A549 (cell line): ENCODE data around the gene SRRM4.

Source experiments
- CEBPB ChIP-seq, 2 experiments: fragments of >200 bp in 1 of 2; sonication (Bioruptor Twin) in 1 of 2; formaldehyde crosslinking in 1 of 2; IDR thresholded peaks; 2 replicates each; pipeline ENCODE4 v1.6.1; 2012 to 2016
- CTCF ChIP-seq: fragments of >200 bp; sonication (Bioruptor Twin); formaldehyde crosslinking; IDR thresholded peaks from 3 replicates; pipeline ENCODE4 v1.5.1; 2016
- EHMT2 ChIP-seq: fragments of 200-600 bp; sonication (generic); IDR thresholded peaks from 2 replicates; pipeline ENCODE4 v1.6.1; 2016; ENCODE audit warnings: antibody characterized with exemption, low read depth, mild to moderate bottlenecking, moderate library complexity
- FOSB ChIP-seq: fragments of 250-450 bp; sonication (Bioruptor Pico); IDR thresholded peaks from 2 replicates; pipeline ENCODE4 v1.5.0; 2020; ENCODE audit warnings: mild to moderate bottlenecking, moderate library complexity
- HDAC2 ChIP-seq: fragments of 200-600 bp; sonication (generic); IDR thresholded peaks from 2 replicates; pipeline ENCODE4 v1.6.1; 2016
- PHF8 ChIP-seq: fragments of 200-600 bp; sonication (generic); IDR thresholded peaks from 2 replicates; pipeline ENCODE4 v1.6.1; 2016; ENCODE audit warnings: low read depth, mild to moderate bottlenecking, antibody characterized with exemption, moderate library complexity, borderline replicate concordance
- POLR2A ChIP-seq: IDR thresholded peaks from 2 replicates; pipeline ENCODE4 v1.6.1; 2012; ENCODE audit warnings: mild to moderate bottlenecking, low read length
- TFCP2L1 ChIP-seq: fragments of 250-450 bp; sonication (Bioruptor Pico); IDR thresholded peaks from 2 replicates; pipeline ENCODE4 v1.5.0; 2021; ENCODE audit warnings: mild to moderate bottlenecking
- TP53 ChIP-seq: fragments of 250-450 bp; sonication (Bioruptor Pico); IDR thresholded peaks from 2 replicates; pipeline ENCODE4 v1.5.0; 2021; ENCODE audit warnings: mild to moderate bottlenecking, moderate library complexity
- ZFP36 ChIP-seq: fragments of 450-650 bp; IDR thresholded peaks from 2 replicates; pipeline ENCODE4 v1.6.1; 2014; ENCODE audit warnings: borderline replicate concordance; ENCODE audit not compliant: partially characterized antibody
- TF ChIP-seq, protein P1 (sequence below): fragments of 200-600 bp; sonication (generic); IDR thresholded peaks from 2 replicates; pipeline ENCODE4 v1.6.1; 2016; ENCODE audit warnings: antibody characterized with exemption, mild to moderate bottlenecking, moderate library complexity
- TF ChIP-seq, protein P2 (sequence below): fragments of 450-650 bp; IDR thresholded peaks from 2 replicates; pipeline ENCODE4 v1.6.1; 2014; ENCODE audit warnings: antibody characterized with exemption
- TF ChIP-seq, protein P3 (sequence below): fragments of 250-450 bp; sonication (Bioruptor Pico); IDR thresholded peaks from 2 replicates; pipeline ENCODE4 v1.5.0; 2020; ENCODE audit warnings: low read depth, mild to moderate bottlenecking, moderate library complexity
- TF ChIP-seq, protein P4 (sequence below): IDR thresholded peaks from 2 replicates; pipeline ENCODE4 v1.6.1; 2012

DNA sequence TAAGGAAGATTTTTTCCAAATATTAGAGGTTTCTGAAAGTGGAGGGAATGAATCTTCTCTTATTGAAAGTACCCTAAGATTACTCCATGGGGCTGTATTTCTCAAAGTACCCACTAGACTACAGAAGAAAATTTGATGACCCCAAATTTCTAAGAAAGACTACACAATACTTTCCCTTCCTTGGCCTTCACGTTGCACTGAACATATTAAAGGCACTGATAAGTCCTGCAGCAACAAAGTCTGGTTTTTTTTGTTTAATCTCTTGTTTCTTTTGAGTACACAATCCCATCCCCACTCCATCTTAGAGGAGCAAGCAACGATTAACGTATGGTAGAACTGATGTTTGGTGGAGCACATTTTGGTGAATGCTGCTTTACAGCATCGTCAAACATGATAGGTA lies 70.1 kb downstream of the SRRM4 start:
- TF ChIP-seq, protein P1, sequence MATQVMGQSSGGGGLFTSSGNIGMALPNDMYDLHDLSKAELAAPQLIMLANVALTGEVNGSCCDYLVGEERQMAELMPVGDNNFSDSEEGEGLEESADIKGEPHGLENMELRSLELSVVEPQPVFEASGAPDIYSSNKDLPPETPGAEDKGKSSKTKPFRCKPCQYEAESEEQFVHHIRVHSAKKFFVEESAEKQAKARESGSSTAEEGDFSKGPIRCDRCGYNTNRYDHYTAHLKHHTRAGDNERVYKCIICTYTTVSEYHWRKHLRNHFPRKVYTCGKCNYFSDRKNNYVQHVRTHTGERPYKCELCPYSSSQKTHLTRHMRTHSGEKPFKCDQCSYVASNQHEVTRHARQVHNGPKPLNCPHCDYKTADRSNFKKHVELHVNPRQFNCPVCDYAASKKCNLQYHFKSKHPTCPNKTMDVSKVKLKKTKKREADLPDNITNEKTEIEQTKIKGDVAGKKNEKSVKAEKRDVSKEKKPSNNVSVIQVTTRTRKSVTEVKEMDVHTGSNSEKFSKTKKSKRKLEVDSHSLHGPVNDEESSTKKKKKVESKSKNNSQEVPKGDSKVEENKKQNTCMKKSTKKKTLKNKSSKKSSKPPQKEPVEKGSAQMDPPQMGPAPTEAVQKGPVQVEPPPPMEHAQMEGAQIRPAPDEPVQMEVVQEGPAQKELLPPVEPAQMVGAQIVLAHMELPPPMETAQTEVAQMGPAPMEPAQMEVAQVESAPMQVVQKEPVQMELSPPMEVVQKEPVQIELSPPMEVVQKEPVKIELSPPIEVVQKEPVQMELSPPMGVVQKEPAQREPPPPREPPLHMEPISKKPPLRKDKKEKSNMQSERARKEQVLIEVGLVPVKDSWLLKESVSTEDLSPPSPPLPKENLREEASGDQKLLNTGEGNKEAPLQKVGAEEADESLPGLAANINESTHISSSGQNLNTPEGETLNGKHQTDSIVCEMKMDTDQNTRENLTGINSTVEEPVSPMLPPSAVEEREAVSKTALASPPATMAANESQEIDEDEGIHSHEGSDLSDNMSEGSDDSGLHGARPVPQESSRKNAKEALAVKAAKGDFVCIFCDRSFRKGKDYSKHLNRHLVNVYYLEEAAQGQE, result no peak
- TF ChIP-seq CTCF (no peak), POLR2A (no peak), ZFP36 (no peak), TFCP2L1 (CRISPR knock-in tag) (no peak), HDAC2 (no peak), EHMT2 (no peak), FOSB (CRISPR knock-in tag) (no peak), CEBPB (IDR thresholded peaks at IDR 0.05) (no peak), PHF8 (no peak), TP53 (no peak)
- TF ChIP-seq, protein P2, sequence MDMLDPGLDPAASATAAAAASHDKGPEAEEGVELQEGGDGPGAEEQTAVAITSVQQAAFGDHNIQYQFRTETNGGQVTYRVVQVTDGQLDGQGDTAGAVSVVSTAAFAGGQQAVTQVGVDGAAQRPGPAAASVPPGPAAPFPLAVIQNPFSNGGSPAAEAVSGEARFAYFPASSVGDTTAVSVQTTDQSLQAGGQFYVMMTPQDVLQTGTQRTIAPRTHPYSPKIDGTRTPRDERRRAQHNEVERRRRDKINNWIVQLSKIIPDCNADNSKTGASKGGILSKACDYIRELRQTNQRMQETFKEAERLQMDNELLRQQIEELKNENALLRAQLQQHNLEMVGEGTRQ, result no peak
- TF ChIP-seq, protein P3, sequence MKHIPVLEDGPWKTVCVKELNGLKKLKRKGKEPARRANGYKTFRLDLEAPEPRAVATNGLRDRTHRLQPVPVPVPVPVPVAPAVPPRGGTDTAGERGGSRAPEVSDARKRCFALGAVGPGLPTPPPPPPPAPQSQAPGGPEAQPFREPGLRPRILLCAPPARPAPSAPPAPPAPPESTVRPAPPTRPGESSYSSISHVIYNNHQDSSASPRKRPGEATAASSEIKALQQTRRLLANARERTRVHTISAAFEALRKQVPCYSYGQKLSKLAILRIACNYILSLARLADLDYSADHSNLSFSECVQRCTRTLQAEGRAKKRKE, result no peak
- TF ChIP-seq, protein P4, sequence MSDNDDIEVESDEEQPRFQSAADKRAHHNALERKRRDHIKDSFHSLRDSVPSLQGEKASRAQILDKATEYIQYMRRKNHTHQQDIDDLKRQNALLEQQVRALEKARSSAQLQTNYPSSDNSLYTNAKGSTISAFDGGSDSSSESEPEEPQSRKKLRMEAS, result no peak
